BLaER1 treated with 17β-estradiol and CSF1 and Interleukin-3, amounts not matched to agents 10 nM and 100 nM (cell line): ENCODE data around the gene MEP1A.
"Not testable (repeated sequence)": the region's sequence is repeated elsewhere in the genome, so short reads cannot be mapped to it uniquely, and the experiment has no call there.

Source experiments
- H3K27ac ChIP-seq, 11 experiments: shearing (Covaris generic); formaldehyde crosslinking; 2 replicates each; pipeline ENCODE4 v1.8.1; 2022
- H3K27me3 ChIP-seq, 11 experiments: shearing (Covaris generic); formaldehyde crosslinking; 2 replicates each; pipeline ENCODE4 v1.8.1; 2022
- H3K36me3 ChIP-seq, 11 experiments: shearing (Covaris generic); formaldehyde crosslinking; 2 replicates each; pipeline ENCODE4 v1.8.1; 2022
- H3K4me1 ChIP-seq, 10 experiments: shearing (Covaris generic); formaldehyde crosslinking; 2 replicates each; pipeline ENCODE4 v1.8.1; 2022
- H3K4me2 ChIP-seq, 11 experiments: shearing (Covaris generic); formaldehyde crosslinking; 2 replicates each; pipeline ENCODE4 v1.8.1; 2022
- H3K4me3 ChIP-seq, 10 experiments: shearing (Covaris generic); formaldehyde crosslinking; 2 replicates each; pipeline ENCODE4 v1.8.1; 2022
- H3K9ac ChIP-seq, 11 experiments: shearing (Covaris generic); formaldehyde crosslinking; 2 replicates each; pipeline ENCODE4 v1.8.1; 2022
- H3K9me3 ChIP-seq, 11 experiments: shearing (Covaris generic); formaldehyde crosslinking; replicated peaks in 1 of 11; 2 replicates each; pipeline ENCODE4 v1.8.1; 2022
- H4K20me1 ChIP-seq, 11 experiments: shearing (Covaris generic); formaldehyde crosslinking; 2 replicates each; pipeline ENCODE4 v1.8.1; 2022
- Cebpa-rat ChIP-seq, 11 experiments: shearing (Covaris generic); IDR thresholded peaks; 2 replicates each; pipeline ENCODE4 v1.8.1; 2022

The MEP1A gene

DNA sequence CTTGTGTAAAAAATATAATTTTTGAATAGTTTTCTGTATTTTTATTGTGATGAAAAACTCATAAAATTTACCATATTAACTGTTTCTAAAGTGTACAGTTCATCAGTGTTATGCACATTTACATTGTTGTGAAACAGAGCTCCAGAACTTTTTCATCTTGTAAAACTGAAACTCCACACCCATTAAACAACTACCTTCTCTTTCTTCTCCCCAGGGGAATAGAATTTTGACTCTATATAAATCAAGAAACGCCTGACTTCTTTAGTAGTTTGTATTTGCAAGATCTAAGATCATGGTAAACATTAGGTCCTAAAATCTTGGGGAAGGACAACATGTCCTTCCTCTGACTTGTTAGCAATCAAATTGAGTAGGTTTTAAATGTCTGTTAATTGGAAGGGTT is 37.3 kb upstream of the MEP1A start:
- Histone ChIP-seq H3K9ac (no peak overlapping the region), H3K36me3 (no peaks in the 10 kb centered on the region), H4K20me1 (no peaks in the 10 kb centered on the region), H3K4me2 (0 out of 22 replicates have a peak overlapping the region, but pooled peaks of 1 of the 11 experiments have one; percentile 0), H3K4me1 (peaks cover 0 to 20% (median 0%) of the 10 kb centered on the region in 10 experiments; a peak in 4 of 20 replicates), H3K27me3 (no peaks in the 10 kb centered on the region), H3K9me3 (no peaks in the 10 kb centered on the region), H3K27ac (no peak overlapping the region; a peak in 2 of 22 replicates), H3K4me3 (no peak overlapping the region)
- TF ChIP-seq Cebpa-rat (IDR thresholded peaks at IDR 0.05) = no peak

DNA sequence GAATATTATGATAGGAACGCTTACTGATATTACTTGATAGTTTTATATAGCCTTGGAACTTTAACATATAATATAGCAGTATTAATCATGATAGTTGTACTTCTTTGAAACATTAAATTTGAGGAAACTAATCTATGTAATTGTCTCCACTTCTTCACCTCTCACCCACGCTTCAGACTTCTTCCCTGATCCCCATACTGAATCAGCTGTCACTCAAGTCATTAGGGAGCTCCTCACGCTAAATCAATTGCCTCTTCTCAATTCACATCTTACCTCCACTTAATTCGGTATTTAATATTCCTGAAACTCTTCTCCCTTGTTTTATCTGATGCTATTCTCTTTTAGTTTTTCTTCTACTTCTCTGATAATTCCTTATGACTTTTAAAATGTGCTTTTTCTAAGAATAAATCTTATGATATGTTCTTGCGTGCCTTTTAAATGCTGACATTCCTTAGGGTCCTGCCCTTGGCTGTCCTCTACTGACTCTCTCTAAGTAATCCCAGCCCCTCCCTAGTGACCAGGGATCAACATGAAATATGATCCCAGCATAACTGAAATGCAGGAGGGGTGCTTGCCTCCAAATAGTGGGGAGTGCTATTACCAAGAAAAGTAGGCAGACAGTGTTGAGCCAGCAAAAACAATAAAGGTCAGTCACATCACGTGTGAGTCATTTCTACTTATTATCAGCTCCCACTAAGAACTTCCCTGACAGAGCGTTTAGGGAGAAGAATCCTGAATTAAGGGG is 36.5 kb upstream of the MEP1A start:
- Histone ChIP-seq H3K4me3 (no peak overlapping the region), H4K20me1 (no peaks in the 10 kb centered on the region), H3K27ac (peak overlapping the region in 1 of 11 experiments; percentile 1; a peak in 1 of 22 replicates), H3K9me3 (no peaks in the 10 kb centered on the region), H3K36me3 (no peaks in the 10 kb centered on the region), H3K27me3 (no peaks in the 10 kb centered on the region), H3K4me2 (peak overlapping the region in 2 of 11 experiments; percentile 32 to 70; a peak in 4 of 22 replicates), H3K4me1 (peaks cover 0 to 20% (median 0%) of the 10 kb centered on the region in 10 experiments; a peak in 4 of 20 replicates), H3K9ac (no peak overlapping the region)
- TF ChIP-seq Cebpa-rat (IDR thresholded peaks at IDR 0.05) = no peak

DNA sequence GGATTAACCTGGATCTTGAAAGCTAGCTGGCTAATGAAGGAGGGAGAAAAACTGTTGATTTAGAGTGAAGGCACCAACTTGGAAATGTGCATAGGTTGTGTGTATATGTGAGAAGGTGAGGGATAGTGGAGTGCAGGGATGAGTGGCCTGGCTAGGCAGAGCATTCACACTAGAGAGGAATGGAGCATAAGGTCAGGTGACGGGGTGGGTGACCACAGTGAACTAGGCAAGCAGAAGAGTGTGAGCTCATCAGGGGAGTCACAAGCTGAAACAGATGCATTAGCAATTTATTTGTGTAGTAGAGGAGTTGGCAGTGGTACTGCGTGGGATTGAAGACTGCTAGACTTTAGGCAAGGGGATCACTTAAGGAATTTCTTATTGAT is 36.0 kb upstream of the MEP1A start:
- Histone ChIP-seq H4K20me1 (no peaks in the 10 kb centered on the region), H3K9me3 (no peaks in the 10 kb centered on the region), H3K4me2 (peak overlapping the region in 2 of 11 experiments; percentile 32 to 70; a peak in 4 of 22 replicates), H3K27ac (peak overlapping the region in 2 of 11 experiments; percentile 11 to 23; a peak in 2 of 22 replicates), H3K36me3 (no peaks in the 10 kb centered on the region), H3K27me3 (no peaks in the 10 kb centered on the region), H3K4me3 (no peak overlapping the region), H3K9ac (no peak overlapping the region), H3K4me1 (peaks cover 0 to 20% (median 0%) of the 10 kb centered on the region in 10 experiments; a peak in 4 of 20 replicates)
- no peak for TF ChIP-seq Cebpa-rat (IDR thresholded peaks at IDR 0.05)

DNA sequence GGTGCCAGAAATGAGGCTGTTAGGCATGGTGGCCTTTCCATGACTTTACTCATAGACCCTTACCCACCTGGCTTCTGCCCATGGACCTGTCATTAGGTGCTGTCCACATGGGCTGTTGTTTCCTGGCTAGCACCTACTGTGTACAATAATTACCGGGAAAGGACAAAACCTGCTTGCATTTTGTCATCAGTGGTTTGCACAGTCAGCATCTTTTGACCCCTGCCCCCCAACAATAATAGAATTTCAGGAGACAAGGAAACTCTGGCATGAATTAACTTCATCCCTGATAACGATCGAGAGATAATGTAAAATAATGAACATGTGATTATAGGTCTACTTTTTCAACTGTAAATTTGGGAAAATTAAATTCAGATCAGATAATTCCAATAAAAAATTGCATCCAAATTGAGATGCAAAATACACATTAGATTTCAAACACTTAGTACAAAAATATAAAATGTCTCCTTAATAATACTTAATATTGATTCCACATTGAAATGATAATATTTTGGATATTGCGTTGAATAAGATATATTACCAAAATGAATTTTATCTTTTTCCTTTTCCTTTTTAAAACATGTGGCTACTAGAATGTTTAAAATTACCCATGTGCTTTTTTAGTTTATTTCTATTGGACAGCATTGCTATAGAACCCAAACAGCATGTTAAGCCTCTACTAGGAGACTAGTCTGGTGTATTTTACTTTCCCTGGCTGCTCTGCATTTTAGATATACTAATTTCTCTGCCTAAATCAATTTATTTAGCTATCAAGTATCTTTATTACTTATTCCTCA is 34.0 kb upstream of the MEP1A start:
- TF ChIP-seq Cebpa-rat (IDR thresholded peaks at IDR 0.05) = no peak
- no peaks in the 10 kb centered on the region for H4K20me1 ChIP-seq
- no peaks in the 10 kb centered on the region for H3K27me3 ChIP-seq
- H3K4me3 ChIP-seq = no peak overlapping the region
- H3K27ac ChIP-seq = no peak overlapping the region
- no peak overlapping the region for H3K4me2 ChIP-seq
- no peaks in the 10 kb centered on the region for H3K36me3 ChIP-seq
- peaks cover 0 to 20% (median 0%) of the 10 kb centered on the region in 10 experiments; a peak in 4 of 20 replicates for H3K4me1 ChIP-seq
- no peaks in the 10 kb centered on the region for H3K9me3 ChIP-seq
- H3K9ac ChIP-seq = no peak overlapping the region

DNA sequence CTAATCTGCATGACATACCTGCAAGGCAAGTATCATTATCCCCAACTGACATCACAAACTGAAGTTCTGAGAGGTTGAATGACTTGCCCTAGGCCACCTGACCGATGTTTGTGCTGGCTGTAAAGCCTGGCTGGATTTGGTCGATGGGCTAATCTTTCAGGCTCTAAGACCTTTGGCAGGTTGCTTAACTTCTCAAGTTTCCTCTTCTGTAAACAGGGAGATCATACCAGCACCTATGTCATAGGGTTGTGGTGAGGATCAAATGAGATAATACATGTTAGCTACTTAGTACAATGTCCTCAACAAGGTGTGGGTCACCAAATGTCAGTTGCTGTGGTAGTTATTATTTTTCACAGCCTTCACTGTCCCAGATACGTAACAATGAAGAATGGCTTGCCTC is 32.3 kb upstream of the MEP1A start:
- no peak for TF ChIP-seq Cebpa-rat (IDR thresholded peaks at IDR 0.05)
- no peak overlapping the region for H3K27ac ChIP-seq

DNA sequence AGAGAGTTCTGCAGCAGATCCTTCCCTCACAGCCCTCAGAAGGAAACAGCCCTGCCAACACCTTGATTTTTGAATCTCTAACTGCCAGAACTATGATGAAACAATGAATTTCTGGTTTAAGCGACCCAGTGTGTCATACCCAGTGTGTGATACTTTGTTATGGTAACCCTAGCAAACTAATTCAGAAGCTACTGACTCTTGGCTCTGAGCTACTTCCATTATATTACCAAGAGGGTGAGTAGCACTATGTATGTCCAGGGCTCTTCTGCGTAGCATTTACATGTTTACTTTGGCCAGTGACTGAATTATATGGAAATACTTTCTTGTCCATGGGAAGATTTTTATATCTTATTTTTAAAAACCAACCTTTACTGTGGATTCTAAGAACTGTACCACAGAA is 29.7 kb upstream of the MEP1A start:
- H3K36me3 ChIP-seq = no peaks in the 10 kb centered on the region
- H3K4me2 ChIP-seq = no peak overlapping the region
- H3K27me3 ChIP-seq = no peaks in the 10 kb centered on the region
- no peaks in the 10 kb centered on the region for H3K4me1 ChIP-seq
- no peaks in the 10 kb centered on the region for H4K20me1 ChIP-seq
- no peak overlapping the region for H3K9ac ChIP-seq
- H3K27ac ChIP-seq = no peak overlapping the region
- no peak overlapping the region for H3K4me3 ChIP-seq
- peaks cover 0 to 9% (median 0%) of the 10 kb centered on the region in 11 experiments; a peak in 4 of 22 replicates for H3K9me3 ChIP-seq
- no peak for TF ChIP-seq Cebpa-rat (IDR thresholded peaks at IDR 0.05)

More for the DNA sequence above, 32.3 kb upstream of the MEP1A start:
- H3K9me3 ChIP-seq = no peaks in the 10 kb centered on the region
- H3K4me1 ChIP-seq = peaks cover 0 to 18% (median 0%) of the 10 kb centered on the region in 10 experiments; a peak in 4 of 20 replicates
- no peak overlapping the region for H3K4me2 ChIP-seq
- no peaks in the 10 kb centered on the region for H4K20me1 ChIP-seq
- H3K27me3 ChIP-seq = no peaks in the 10 kb centered on the region
- H3K36me3 ChIP-seq = no peaks in the 10 kb centered on the region
- H3K9ac ChIP-seq = no peak overlapping the region
- H3K4me3 ChIP-seq = no peak overlapping the region

DNA sequence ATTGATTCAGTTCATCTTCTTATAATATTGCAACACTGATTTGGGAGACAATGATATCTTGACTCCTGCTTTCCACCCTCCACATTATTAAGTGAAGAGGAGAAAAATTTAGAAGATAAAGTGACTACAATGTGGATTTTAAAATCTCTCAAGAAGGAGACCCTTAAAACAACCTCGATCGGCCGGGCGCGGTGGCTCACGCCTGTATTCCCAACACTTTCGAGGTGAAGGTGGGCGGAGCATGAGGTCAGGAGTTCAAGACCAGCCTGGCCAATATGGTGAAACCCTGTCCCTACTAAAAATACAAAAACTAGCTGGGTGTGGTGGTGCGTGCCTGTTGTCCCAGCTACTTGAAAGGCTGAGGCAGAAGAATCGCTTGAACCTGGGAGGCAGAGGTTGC is 28.9 kb upstream of the MEP1A start:
- H3K4me3 ChIP-seq, H3K4me1 ChIP-seq, H3K36me3 ChIP-seq, H3K4me2 ChIP-seq, H3K27ac ChIP-seq, H3K9me3 ChIP-seq, H3K27me3 ChIP-seq, H3K9ac ChIP-seq, H4K20me1 ChIP-seq: not testable (repeated sequence)

DNA sequence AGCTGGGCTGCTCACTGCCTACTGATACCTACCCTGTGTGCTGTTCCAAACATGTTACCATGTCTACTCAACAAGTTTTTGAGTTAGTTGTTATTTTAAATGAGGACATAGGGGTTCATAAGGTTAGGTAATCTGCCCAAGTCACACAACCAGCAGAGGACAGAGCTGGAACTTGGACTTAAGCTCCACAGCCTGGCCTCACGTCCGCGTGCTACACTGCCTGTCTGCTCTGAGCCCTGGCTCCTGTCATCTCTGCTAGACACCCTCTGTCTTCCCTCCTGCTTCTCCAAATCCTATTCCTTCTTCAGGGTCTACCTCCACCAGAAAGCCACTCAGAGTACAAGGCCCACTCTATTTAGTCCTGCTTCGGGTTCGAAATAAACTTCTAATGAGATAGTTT is 28.2 kb upstream of the MEP1A start:
- no peak overlapping the region for H3K4me3 ChIP-seq
- H3K27ac ChIP-seq = no peak overlapping the region
- H4K20me1 ChIP-seq = no peaks in the 10 kb centered on the region
- peaks cover 0 to under 1% (median 0%) of the 10 kb centered on the region in 10 experiments; a peak in 2 of 20 replicates for H3K4me1 ChIP-seq
- TF ChIP-seq Cebpa-rat (IDR thresholded peaks at IDR 0.05) = no peak
- H3K9ac ChIP-seq = no peak overlapping the region
- no peak overlapping the region for H3K4me2 ChIP-seq
- no peaks in the 10 kb centered on the region for H3K36me3 ChIP-seq
- no peaks in the 10 kb centered on the region for H3K27me3 ChIP-seq
- H3K9me3 ChIP-seq = peaks cover 0 to 9% (median 0%) of the 10 kb centered on the region in 11 experiments; a peak in 4 of 22 replicates

DNA sequence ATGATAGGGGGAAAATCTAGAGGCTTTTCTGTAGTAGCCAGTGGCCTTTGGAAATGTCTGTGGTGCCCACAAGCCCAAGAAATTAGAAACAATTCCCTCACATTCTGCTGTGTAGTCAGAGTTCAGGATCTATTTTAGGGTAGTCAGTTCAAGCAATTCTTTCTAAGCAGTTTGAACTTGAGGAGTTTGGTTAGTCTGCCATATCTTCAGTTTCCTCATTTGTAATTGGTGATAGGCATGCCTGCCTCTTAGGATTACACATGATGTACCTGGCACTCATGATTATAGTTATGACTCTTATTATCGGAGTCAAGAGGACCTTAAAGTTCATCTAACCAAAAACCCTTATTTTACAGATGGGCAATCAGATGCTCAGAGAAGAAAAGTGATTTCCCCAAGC is 21.2 kb upstream of the MEP1A start:
- H3K9me3 ChIP-seq = peaks cover 0 to 6% (median 3%) of the 10 kb centered on the region in 11 experiments; a peak in 5 of 22 replicates
- H3K27ac ChIP-seq = peak overlapping the region in 6 of 11 experiments; percentile 28 to 97 (median 82); a peak in 11 of 22 replicates
- no peak overlapping the region for H3K4me3 ChIP-seq
- peaks cover 0 to 67% (median 8%) of the 10 kb centered on the region in 10 experiments; a peak in 10 of 20 replicates for H3K4me1 ChIP-seq
- H3K9ac ChIP-seq = peak overlapping the region in 3 of 11 experiments; percentile 70 to 84 (median 79); a peak in 7 of 22 replicates
- H3K27me3 ChIP-seq = no peaks in the 10 kb centered on the region
- no peaks in the 10 kb centered on the region for H3K36me3 ChIP-seq
- H3K4me2 ChIP-seq = peak overlapping the region in 5 of 11 experiments; percentile 36 to 79 (median 71); a peak in 9 of 22 replicates
- H4K20me1 ChIP-seq = no peaks in the 10 kb centered on the region
- no peak for TF ChIP-seq Cebpa-rat (IDR thresholded peaks at IDR 0.05)
